Measurements from ENCODE around the gene FAM167B. TPM values are rescaled to one million over a fixed set of nuclear protein-coding genes. Genes with fewer than 3 reads are reported as not detected.

Gene FAM167B
- total RNA-seq, 1 experiment from 2014 or later, result 1.5 TPM

DNA sequence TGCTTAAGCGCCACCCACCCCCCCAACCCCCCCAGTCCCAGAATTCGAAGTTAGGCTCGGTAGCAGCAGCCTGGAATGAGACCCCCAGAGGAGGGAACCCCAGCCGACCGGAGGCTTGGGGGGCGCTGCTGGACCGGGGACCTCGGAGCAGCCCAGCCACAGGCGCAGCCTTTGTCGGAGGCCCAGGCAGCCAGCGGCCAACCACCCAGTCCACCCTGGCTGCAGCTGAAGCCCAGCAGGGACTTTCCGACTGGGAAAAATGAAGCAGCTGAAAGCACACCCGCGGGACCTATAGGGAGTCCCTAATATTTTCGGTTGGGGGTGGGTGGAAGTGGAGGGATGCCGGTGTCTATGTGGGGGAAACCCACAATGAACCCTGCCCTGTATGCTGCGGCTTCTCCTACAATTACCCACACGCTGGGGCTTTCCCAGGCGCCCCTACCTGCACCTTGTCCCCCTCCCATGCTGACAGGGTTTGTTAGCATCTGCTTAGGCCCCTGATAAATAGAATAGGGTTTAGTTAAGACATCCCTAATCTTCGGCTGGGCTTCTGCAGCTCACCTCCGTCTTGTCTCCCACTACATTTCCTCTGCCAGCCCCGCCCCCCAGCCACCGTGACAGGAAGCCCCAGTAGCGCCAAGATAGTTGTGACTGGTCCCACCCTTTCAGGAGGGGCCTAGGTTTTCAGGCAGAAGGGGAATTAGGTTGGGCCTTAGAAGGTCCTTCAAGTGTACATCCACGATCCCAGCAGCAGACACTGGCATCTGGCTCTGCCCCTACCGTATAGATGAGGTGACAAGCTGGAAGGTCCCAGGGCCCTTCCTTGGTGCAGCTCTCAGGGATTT is 45.8 kb upstream of the FAM167B start:
- Mint-ChIP-seq H3K4me3 (peak overlapping the region; percentile 69 to 81), H3K4me1 (peaks cover 43 to 45% of the 10 kb centered on the region in 2 experiments), H3K27ac (peak overlapping the region in 1 of 3 experiments; percentile 71; a peak in 2 of 7 replicates), H3K9me3 (no peaks in the 10 kb centered on the region), H3K36me3 (ENCODE audit: insufficient read depth in 1 of 3, low read depth in 3 of 3) (peaks cover 6 to 25% (median 19%) of the 10 kb centered on the region in 3 experiments; a peak in 6 of 7 replicates), H3K27me3 (ENCODE audit: low read depth) (peaks cover 12% of the 10 kb centered on the region)
- Histone ChIP-seq H3T11ph (ENCODE audit: low read length) (no peak overlapping the region), H4K5ac (ENCODE audit: insufficient read length, low read depth, low read length) (no peak overlapping the region), H3K27me3 (ENCODE audit: insufficient read depth, low read length) (no peaks in the 10 kb centered on the region; the same call in 1 of the 2 replicates), H2BK12ac (ENCODE audit: insufficient read length, low read depth, low read length) (no peak overlapping the region), H3K4me1 (ENCODE audit: insufficient read depth, low read length) (peaks cover 2% of the 10 kb centered on the region; the same call in 1 of the 2 replicates), H3K9ac (ENCODE audit: extremely low read depth, insufficient read length, low read length) (no peak overlapping the region), H2BK15ac (ENCODE audit: low read depth, low read length) (no peak overlapping the region), H2BK20ac (ENCODE audit: low read depth, low read length, poor library complexity, severe bottlenecking) (no peak overlapping the region), H4K91ac (ENCODE audit: insufficient read length, low read depth, low read length) (no peak overlapping the region), H3K79me2 (ENCODE audit: insufficient read depth, low read length) (no peaks in the 10 kb centered on the region), H3K23me2 (ENCODE audit: insufficient read length, low read depth, low read length, poor library complexity, severe bottlenecking) (peaks cover 13% of the 10 kb centered on the region), H3K23ac (ENCODE audit: insufficient read length, low read depth, low read length) (no peak overlapping the region), H3K27ac (ENCODE audit: insufficient read length, low read depth, low read length) (no peak overlapping the region), H4K20me1 (ENCODE audit: control insufficient read depth, insufficient read depth, insufficient read length) (no peaks in the 10 kb centered on the region), H3K4me2 (ENCODE audit: insufficient read depth, insufficient read length, low read length) (peak overlapping the region; percentile 56), H2BK5ac (ENCODE audit: insufficient read length, low read length) (no peak overlapping the region), H3K79me1 (ENCODE audit: insufficient read depth, low read depth, low read length, poor library complexity, severe bottlenecking) (no peaks in the 10 kb centered on the region), H2BK120ac (ENCODE audit: low read depth, low read length, poor library complexity, severe bottlenecking) (no peak overlapping the region), H2AFZ (ENCODE audit: low read length) (no peak overlapping the region), H2AK5ac (ENCODE audit: insufficient read length, low read length) (no peak overlapping the region), H4K8ac (replicated peaks; ENCODE audit: insufficient read length, low read depth, low read length) (no peak overlapping the region), H3K18ac (ENCODE audit: insufficient read length, low read depth, low read length) (no peak overlapping the region), H3K9me3 (ENCODE audit: control insufficient read depth, low read depth, low read length) (no peaks in the 10 kb centered on the region), H3K4ac (ENCODE audit: low read depth, low read length) (no peak overlapping the region), H3K56ac (ENCODE audit: insufficient read length, low read depth, low read length) (no peak overlapping the region), H3K14ac (ENCODE audit: insufficient read depth, low read length) (no peak overlapping the region)
- TF ChIP-seq, protein P1, sequence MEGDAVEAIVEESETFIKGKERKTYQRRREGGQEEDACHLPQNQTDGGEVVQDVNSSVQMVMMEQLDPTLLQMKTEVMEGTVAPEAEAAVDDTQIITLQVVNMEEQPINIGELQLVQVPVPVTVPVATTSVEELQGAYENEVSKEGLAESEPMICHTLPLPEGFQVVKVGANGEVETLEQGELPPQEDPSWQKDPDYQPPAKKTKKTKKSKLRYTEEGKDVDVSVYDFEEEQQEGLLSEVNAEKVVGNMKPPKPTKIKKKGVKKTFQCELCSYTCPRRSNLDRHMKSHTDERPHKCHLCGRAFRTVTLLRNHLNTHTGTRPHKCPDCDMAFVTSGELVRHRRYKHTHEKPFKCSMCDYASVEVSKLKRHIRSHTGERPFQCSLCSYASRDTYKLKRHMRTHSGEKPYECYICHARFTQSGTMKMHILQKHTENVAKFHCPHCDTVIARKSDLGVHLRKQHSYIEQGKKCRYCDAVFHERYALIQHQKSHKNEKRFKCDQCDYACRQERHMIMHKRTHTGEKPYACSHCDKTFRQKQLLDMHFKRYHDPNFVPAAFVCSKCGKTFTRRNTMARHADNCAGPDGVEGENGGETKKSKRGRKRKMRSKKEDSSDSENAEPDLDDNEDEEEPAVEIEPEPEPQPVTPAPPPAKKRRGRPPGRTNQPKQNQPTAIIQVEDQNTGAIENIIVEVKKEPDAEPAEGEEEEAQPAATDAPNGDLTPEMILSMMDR (conservative IDR thresholded peaks at IDR 0.05), result no peak
- no CpG with 5 or more reads among the region's 26 CpGs for WGBS (ENCODE audit: extremely low coverage, insufficient read length, low lambda C conversion rate)
- peak; percentile 78 for DNase-seq

Data from H9 (cell line).